ENCODE results near the gene ZNF275.

DNA sequence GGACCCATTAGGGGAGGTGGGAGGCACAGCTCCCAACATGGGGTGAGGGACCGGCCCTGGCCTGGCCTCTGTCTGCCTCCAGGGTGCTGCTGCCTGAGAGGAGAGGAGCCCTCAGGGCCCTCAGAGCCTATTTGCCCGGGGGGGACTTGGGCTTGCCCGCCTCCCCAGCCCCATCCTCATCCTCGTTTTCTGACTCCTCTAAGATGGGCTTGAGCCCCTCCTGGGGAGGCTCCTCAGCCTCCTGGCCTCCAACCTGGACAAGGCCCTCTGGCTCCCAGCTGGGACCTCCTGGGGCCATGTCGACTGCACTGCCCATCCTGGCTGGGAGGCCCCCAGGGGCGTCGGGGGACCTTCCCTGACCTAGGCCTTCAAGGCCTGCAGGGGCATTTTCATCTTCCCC lies 15.1 kb upstream of the ZNF275 start:
- TF ChIP-seq CTCF (IDR thresholded peaks at IDR 0.05) = no peak
- no peak for TF ChIP-seq EZH2 (IDR thresholded peaks at IDR 0.05; ENCODE audit: borderline replicate concordance, insufficient read depth, low read depth, low read length, poor library complexity, severe bottlenecking)
